Lower leg skin (tissue), 4 donors: ENCODE measurements around the gene KRTAP10-5. TPM values are rescaled to one million over a fixed set of nuclear protein-coding genes. Genes with fewer than 3 reads are reported as not detected.

Experiments used
- DNase-seq, 2 donors: peaks; one replicate each; pipeline ENCODE4 v3.0.0-alpha.2; 2019; ENCODE audit warnings: low spot score in 2 of 2
- H3K4me3 ChIP-seq: fragments of 200-600 bp; sonication (generic); 2 replicates; pipeline ENCODE4 v1.5.1; 2017; ENCODE audit warnings: mild to moderate bottlenecking, low read depth; ENCODE audit not compliant: poor library complexity, severe bottlenecking
- CTCF ChIP-seq, 3 donors: fragments of 450-650 bp; IDR thresholded peaks; one replicate each; pipeline ENCODE4 v1.5.1; 2016; ENCODE audit warnings: antibody characterized with exemption in 3 of 3, mild to moderate bottlenecking in 3 of 3, moderate library complexity in 2 of 3
- POLR2A ChIP-seq, 2 donors: fragments of 450-650 bp; IDR thresholded peaks; one replicate each; pipeline ENCODE4 v1.6.1; 2016 to 2017; ENCODE audit warnings: antibody characterized with exemption in 2 of 2, mild to moderate bottlenecking in 1 of 2, moderate library complexity in 1 of 2
- WGBS, 2 donors: methylation state at CpG; one replicate each; pipeline ENCODE4 v1.1.5; 2018; 5-methylcytosine and 5-hydroxymethylcytosine counted together
- intact Hi-C: fragments of 100-400 bp; cut with DNase I; formaldehyde crosslinking; loops from one replicate; pipeline ENCODE4 v1.15.0; 2023; ENCODE audit warnings: low total_unique reads
- total RNA-seq, 4 donors: library from RNA; depleted of rRNA; stranded (reverse); fragments of >200 nt; gene quantifications; one replicate each; pipeline ENCODE4 v1.1.0, GENCODE V29; 2016

The KRTAP10-5 gene
- total RNA-seq, 4 donors from 2014 or later, result 6.1 TPM; not detected in 3

- TF ChIP-seq CTCF (IDR thresholded peaks at IDR 0.05) (no peak), POLR2A (IDR thresholded peaks at IDR 0.05) (no peak)
- intact Hi-C loops, result no loop called here
- no peak overlapping the region for H3K4me3 ChIP-seq
- DNase-seq, result no peak
Measured at GRCh38 chr21:44623575-44623974, 43.2 kb upstream of the KRTAP10-5 start.

GRCh38 chr21:44619886-44620285 lies 39.5 kb upstream of the KRTAP10-5 start:
- WGBS, 2 donors, result 89 to 90% methylated on average over 6 of the region's 6 CpGs
- no peak for TF ChIP-seq CTCF (IDR thresholded peaks at IDR 0.05)
- TF ChIP-seq POLR2A (IDR thresholded peaks at IDR 0.05), result no peak
- intact Hi-C loops, result no loop called here
- H3K4me3 ChIP-seq, result no peak overlapping the region
- no peak for DNase-seq

- no peak for TF ChIP-seq POLR2A (IDR thresholded peaks at IDR 0.05)
- TF ChIP-seq CTCF (IDR thresholded peaks at IDR 0.05), result no peak
- intact Hi-C loops, result no loop called here
- no peak for DNase-seq
Measured at GRCh38 chr21:44618909-44619308, 38.5 kb upstream of the KRTAP10-5 start.

GRCh38 chr21:44618504-44618903 lies 38.1 kb upstream of the KRTAP10-5 start:
- TF ChIP-seq POLR2A (IDR thresholded peaks at IDR 0.05), result no peak
- TF ChIP-seq CTCF (IDR thresholded peaks at IDR 0.05), result no peak
- no peak overlapping the region for H3K4me3 ChIP-seq
- intact Hi-C loops, result no loop called here
- 46 to 48% methylated on average over 4 of the region's 4 CpGs for WGBS, 2 donors
- DNase-seq, result no peak

More at GRCh38 chr21:44618909-44619308, 38.5 kb upstream of the KRTAP10-5 start:
- 69 to 70% methylated on average over 3 of the region's 3 CpGs for WGBS, 2 donors
- no peak overlapping the region for H3K4me3 ChIP-seq

- WGBS, 2 donors, result 64 to 65% methylated on average over 8 of the region's 8 CpGs
- intact Hi-C loops, result no loop called here
- no peak for TF ChIP-seq POLR2A (IDR thresholded peaks at IDR 0.05)
- no peak for TF ChIP-seq CTCF (IDR thresholded peaks at IDR 0.05)
- no peak overlapping the region for H3K4me3 ChIP-seq
- no peak for DNase-seq
Measured at GRCh38 chr21:44617071-44617501, 36.7 kb upstream of the KRTAP10-5 start.

- 39 to 50% methylated on average over 16 of the region's 16 CpGs for WGBS, 2 donors
- no peak for TF ChIP-seq CTCF (IDR thresholded peaks at IDR 0.05)
- TF ChIP-seq POLR2A (IDR thresholded peaks at IDR 0.05), result no peak
- H3K4me3 ChIP-seq, result no peak overlapping the region
- intact Hi-C loops, result no loop called here
- DNase-seq, result no peak
Measured at GRCh38 chr21:44616591-44616926, 36.2 kb upstream of the KRTAP10-5 start.
